ENCODE measurements around the gene SLC29A1. TPM values are rescaled to one million over a fixed set of nuclear protein-coding genes. Genes with fewer than 3 reads are reported as not detected.

The SLC29A1 gene
- total and polyA plus RNA-seq, 2 of the 8 experiments (the other 6 are each of a cell fraction or from before 2014, with no cell fraction given), result 187 to 558 TPM

DNA sequence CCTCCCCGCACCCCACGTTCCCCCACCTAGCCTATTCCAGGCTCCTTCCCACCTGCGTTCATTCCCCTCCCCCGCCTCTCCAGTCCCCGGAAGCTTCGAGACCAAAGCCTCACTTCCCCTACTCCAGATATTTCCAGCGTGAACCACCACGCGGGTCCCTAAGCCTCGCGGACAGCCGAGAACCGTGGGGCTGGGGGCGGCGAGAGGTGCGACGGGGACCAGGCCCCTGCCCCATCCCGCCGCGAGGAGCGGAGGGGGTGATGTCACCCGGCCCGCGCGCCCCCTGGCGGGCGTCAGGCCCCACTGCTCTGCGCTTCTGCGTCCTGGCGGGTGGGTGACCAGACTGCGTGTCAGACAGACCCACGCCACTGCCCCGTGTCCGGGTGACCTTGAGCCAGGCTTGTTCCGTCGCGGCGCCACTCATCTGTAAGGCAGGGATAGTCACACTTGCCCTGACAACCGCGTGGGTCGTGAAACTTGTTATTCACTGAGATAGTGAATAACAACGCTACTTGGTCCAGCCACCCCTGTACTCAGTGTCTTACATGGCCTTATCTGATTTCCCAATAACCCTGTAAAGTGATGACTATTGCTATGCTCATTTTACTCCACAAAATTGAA, 14.5 kb downstream of the SLC29A1 start (continued):
- TF ChIP-seq, protein P1, sequence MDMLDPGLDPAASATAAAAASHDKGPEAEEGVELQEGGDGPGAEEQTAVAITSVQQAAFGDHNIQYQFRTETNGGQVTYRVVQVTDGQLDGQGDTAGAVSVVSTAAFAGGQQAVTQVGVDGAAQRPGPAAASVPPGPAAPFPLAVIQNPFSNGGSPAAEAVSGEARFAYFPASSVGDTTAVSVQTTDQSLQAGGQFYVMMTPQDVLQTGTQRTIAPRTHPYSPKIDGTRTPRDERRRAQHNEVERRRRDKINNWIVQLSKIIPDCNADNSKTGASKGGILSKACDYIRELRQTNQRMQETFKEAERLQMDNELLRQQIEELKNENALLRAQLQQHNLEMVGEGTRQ (IDR thresholded peaks at IDR 0.05; ENCODE audit: low read length), result no peak; the same call in 1 of the 2 replicates
- TF ChIP-seq CREB1 (IDR thresholded peaks at IDR 0.05), result peak; percentile 84
- no peak for TF ChIP-seq SUZ12 (IDR thresholded peaks at IDR 0.05; ENCODE audit: low read length)
- TF ChIP-seq, protein P2, sequence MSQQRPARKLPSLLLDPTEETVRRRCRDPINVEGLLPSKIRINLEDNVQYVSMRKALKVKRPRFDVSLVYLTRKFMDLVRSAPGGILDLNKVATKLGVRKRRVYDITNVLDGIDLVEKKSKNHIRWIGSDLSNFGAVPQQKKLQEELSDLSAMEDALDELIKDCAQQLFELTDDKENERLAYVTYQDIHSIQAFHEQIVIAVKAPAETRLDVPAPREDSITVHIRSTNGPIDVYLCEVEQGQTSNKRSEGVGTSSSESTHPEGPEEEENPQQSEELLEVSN (IDR thresholded peaks at IDR 0.05), result no peak
- no peak for TF ChIP-seq FOSL1 (IDR thresholded peaks at IDR 0.05; ENCODE audit: insufficient read depth, low read depth, low read length)
- no peak for TF ChIP-seq TEAD4 (IDR thresholded peaks at IDR 0.05; ENCODE audit: low read depth, low read length)
- no peak for TF ChIP-seq MAFK (IDR thresholded peaks at IDR 0.05; ENCODE audit: low read depth, low read length)
- peak; percentile 97 for TF ChIP-seq JUND (IDR thresholded peaks at IDR 0.05; ENCODE audit: low read length)
- TF ChIP-seq, protein P3, sequence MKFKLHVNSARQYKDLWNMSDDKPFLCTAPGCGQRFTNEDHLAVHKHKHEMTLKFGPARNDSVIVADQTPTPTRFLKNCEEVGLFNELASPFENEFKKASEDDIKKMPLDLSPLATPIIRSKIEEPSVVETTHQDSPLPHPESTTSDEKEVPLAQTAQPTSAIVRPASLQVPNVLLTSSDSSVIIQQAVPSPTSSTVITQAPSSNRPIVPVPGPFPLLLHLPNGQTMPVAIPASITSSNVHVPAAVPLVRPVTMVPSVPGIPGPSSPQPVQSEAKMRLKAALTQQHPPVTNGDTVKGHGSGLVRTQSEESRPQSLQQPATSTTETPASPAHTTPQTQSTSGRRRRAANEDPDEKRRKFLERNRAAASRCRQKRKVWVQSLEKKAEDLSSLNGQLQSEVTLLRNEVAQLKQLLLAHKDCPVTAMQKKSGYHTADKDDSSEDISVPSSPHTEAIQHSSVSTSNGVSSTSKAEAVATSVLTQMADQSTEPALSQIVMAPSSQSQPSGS (IDR thresholded peaks at IDR 0.05; ENCODE audit: low read length), result peak; percentile 99
- TF ChIP-seq NRF1 (IDR thresholded peaks at IDR 0.05; ENCODE audit: low read depth, low read length), result no peak
- TF ChIP-seq EP300 (IDR thresholded peaks at IDR 0.05; ENCODE audit: borderline replicate concordance in 1 of 2, low read depth in 2 of 2, low read length in 2 of 2), result peak in 1 of 2 experiments; percentile 33; a peak in 1 of 3 replicates
- TF ChIP-seq SAP30 (IDR thresholded peaks at IDR 0.05; ENCODE audit: insufficient read depth, insufficient replicate concordance, low read length), result no peak
- TF ChIP-seq BACH1 (IDR thresholded peaks at IDR 0.05; ENCODE audit: low read length), result peak; percentile 78
- peak; percentile 65 for TF ChIP-seq POLR2AphosphoS5 (IDR thresholded peaks at IDR 0.05; ENCODE audit: low read depth, low read length)
- TF ChIP-seq, protein P4, sequence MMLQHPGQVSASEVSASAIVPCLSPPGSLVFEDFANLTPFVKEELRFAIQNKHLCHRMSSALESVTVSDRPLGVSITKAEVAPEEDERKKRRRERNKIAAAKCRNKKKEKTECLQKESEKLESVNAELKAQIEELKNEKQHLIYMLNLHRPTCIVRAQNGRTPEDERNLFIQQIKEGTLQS (IDR thresholded peaks at IDR 0.05; ENCODE audit: insufficient read depth, low read depth, low read length), result peak; percentile 83
- no peak for TF ChIP-seq RBBP5 (IDR thresholded peaks at IDR 0.05; ENCODE audit: borderline replicate concordance, low read depth, low read length)
- TF ChIP-seq KDM4A (IDR thresholded peaks at IDR 0.05; ENCODE audit: low read depth, low read length, severe bottlenecking), result peak; percentile 34
- peak; percentile 76 for TF ChIP-seq ASH2L (IDR thresholded peaks at IDR 0.05; ENCODE audit: low read length)
- TF ChIP-seq RAD21 (IDR thresholded peaks at IDR 0.05 in 1 of 2, conservative IDR thresholded peaks at IDR 0.05 in 1 of 2; ENCODE audit: low read depth in 2 of 2, low read length in 2 of 2), result peak; percentile 47 to 59; a peak in 3 of 4 replicates
- TF ChIP-seq TAF7 (optimal IDR thresholded peaks at IDR 0.05; ENCODE audit: borderline replicate concordance, low read depth, low read length), result peak; percentile 52
